ENCODE results near the gene PLEKHA6.

Gene PLEKHA6

GRCh38 chr1:204391629-204392028 lies 31.9 kb upstream of the PLEKHA6 start:
- intact Hi-C loops (cut with micrococcal nuclease): no loop called here
- H3K27ac Mint-ChIP-seq: no peak overlapping the region
- no peaks in the 10 kb centered on the region for H3K36me3 Mint-ChIP-seq (ENCODE audit: low read depth)
- no peaks in the 10 kb centered on the region for H3K4me1 Mint-ChIP-seq (ENCODE audit: low read depth)
- no peak overlapping the region for H3K4me3 Mint-ChIP-seq
- H3K27me3 Mint-ChIP-seq: peaks cover 4% of the 10 kb centered on the region
- H3K9me3 Mint-ChIP-seq: no peaks in the 10 kb centered on the region

- Mint-ChIP-seq H3K27me3 (peaks cover 4% of the 10 kb centered on the region), H3K9me3 (no peaks in the 10 kb centered on the region), H3K27ac (no peak overlapping the region), H3K4me1 (ENCODE audit: low read depth) (no peaks in the 10 kb centered on the region), H3K36me3 (ENCODE audit: low read depth) (no peaks in the 10 kb centered on the region), H3K4me3 (no peak overlapping the region)
- intact Hi-C loops (cut with micrococcal nuclease): no loop called here
Measured at GRCh38 chr1:204390751-204391466, 31.2 kb upstream of the PLEKHA6 start.

GRCh38 chr1:204385727-204386126 lies 26.0 kb upstream of the PLEKHA6 start:
- Mint-ChIP-seq H3K36me3 (ENCODE audit: low read depth) (no peaks in the 10 kb centered on the region), H3K27ac (no peak overlapping the region), H3K27me3 (no peaks in the 10 kb centered on the region), H3K4me1 (ENCODE audit: low read depth) (no peaks in the 10 kb centered on the region), H3K9me3 (no peaks in the 10 kb centered on the region), H3K4me3 (no peak overlapping the region)
- intact Hi-C loops (cut with micrococcal nuclease): no loop called here

- no peak overlapping the region for H3K27ac Mint-ChIP-seq
- intact Hi-C loops (cut with micrococcal nuclease): no loop called here
- H3K9me3 Mint-ChIP-seq: no peaks in the 10 kb centered on the region
- H3K27me3 Mint-ChIP-seq: peaks cover 8% of the 10 kb centered on the region
- no peaks in the 10 kb centered on the region for H3K36me3 Mint-ChIP-seq (ENCODE audit: low read depth)
- no peaks in the 10 kb centered on the region for H3K4me1 Mint-ChIP-seq (ENCODE audit: low read depth)
- H3K4me3 Mint-ChIP-seq: no peak overlapping the region
Measured at GRCh38 chr1:204384636-204385352, 25.1 kb upstream of the PLEKHA6 start.

GRCh38 chr1:204383163-204383904 lies 23.6 kb upstream of the PLEKHA6 start:
- H3K36me3 Mint-ChIP-seq (ENCODE audit: low read depth): no peaks in the 10 kb centered on the region
- peaks cover 19% of the 10 kb centered on the region for H3K27me3 Mint-ChIP-seq
- intact Hi-C loops (cut with micrococcal nuclease): no loop called here
- H3K4me3 Mint-ChIP-seq: no peak overlapping the region
- no peaks in the 10 kb centered on the region for H3K9me3 Mint-ChIP-seq
- H3K4me1 Mint-ChIP-seq (ENCODE audit: low read depth): peaks cover 2% of the 10 kb centered on the region
- no peak overlapping the region for H3K27ac Mint-ChIP-seq

GRCh38 chr1:204382714-204383083 lies 23.0 kb upstream of the PLEKHA6 start:
- Mint-ChIP-seq H3K27me3 (peaks cover 26% of the 10 kb centered on the region), H3K27ac (no peak overlapping the region), H3K9me3 (no peaks in the 10 kb centered on the region), H3K4me3 (no peak overlapping the region), H3K4me1 (ENCODE audit: low read depth) (peaks cover 8% of the 10 kb centered on the region), H3K36me3 (ENCODE audit: low read depth) (no peaks in the 10 kb centered on the region)
- intact Hi-C loops (cut with micrococcal nuclease): no loop called here

GRCh38 chr1:204380293-204380831 lies 20.6 kb upstream of the PLEKHA6 start:
- H3K9me3 Mint-ChIP-seq: no peaks in the 10 kb centered on the region
- peaks cover 21% of the 10 kb centered on the region for H3K4me1 Mint-ChIP-seq (ENCODE audit: low read depth)
- peaks cover 35% of the 10 kb centered on the region for H3K27me3 Mint-ChIP-seq
- no peak overlapping the region for H3K27ac Mint-ChIP-seq
- H3K4me3 Mint-ChIP-seq: no peak overlapping the region
- H3K36me3 Mint-ChIP-seq (ENCODE audit: low read depth): no peaks in the 10 kb centered on the region
- intact Hi-C loops (cut with micrococcal nuclease): no loop called here

GRCh38 chr1:204377800-204378668 lies 18.3 kb upstream of the PLEKHA6 start:
- Mint-ChIP-seq H3K36me3 (ENCODE audit: low read depth) (no peaks in the 10 kb centered on the region), H3K27ac (peak overlapping the region; percentile 66), H3K4me1 (ENCODE audit: low read depth) (peaks cover 21% of the 10 kb centered on the region), H3K9me3 (no peaks in the 10 kb centered on the region), H3K4me3 (peak overlapping the region; percentile 81), H3K27me3 (peaks cover 35% of the 10 kb centered on the region)
- intact Hi-C loops (cut with micrococcal nuclease): no loop called here

GRCh38 chr1:204376919-204377799 lies 17.4 kb upstream of the PLEKHA6 start:
- H3K9me3 Mint-ChIP-seq: no peaks in the 10 kb centered on the region
- H3K4me1 Mint-ChIP-seq (ENCODE audit: low read depth): peaks cover 21% of the 10 kb centered on the region
- intact Hi-C loops (cut with micrococcal nuclease): no loop called here
- peak overlapping the region; percentile 56 for H3K4me3 Mint-ChIP-seq
- H3K36me3 Mint-ChIP-seq (ENCODE audit: low read depth): no peaks in the 10 kb centered on the region
- no peak overlapping the region for H3K27ac Mint-ChIP-seq
- peaks cover 37% of the 10 kb centered on the region for H3K27me3 Mint-ChIP-seq

GRCh38 chr1:204376465-204376864 lies 16.7 kb upstream of the PLEKHA6 start:
- H3K27me3 Mint-ChIP-seq: peaks cover 42% of the 10 kb centered on the region

GRCh38 chr1:204373911-204374310 lies 14.2 kb upstream of the PLEKHA6 start:
- Mint-ChIP-seq H3K27me3 (peaks cover 35% of the 10 kb centered on the region), H3K27ac (no peak overlapping the region), H3K9me3 (no peaks in the 10 kb centered on the region), H3K4me3 (no peak overlapping the region), H3K4me1 (ENCODE audit: low read depth) (peaks cover 27% of the 10 kb centered on the region), H3K36me3 (ENCODE audit: low read depth) (no peaks in the 10 kb centered on the region)
- intact Hi-C loops (cut with micrococcal nuclease): no loop called here

More at GRCh38 chr1:204376465-204376864, 16.7 kb upstream of the PLEKHA6 start:
- H3K27ac Mint-ChIP-seq: no peak overlapping the region
- no peaks in the 10 kb centered on the region for H3K36me3 Mint-ChIP-seq (ENCODE audit: low read depth)
- H3K9me3 Mint-ChIP-seq: no peaks in the 10 kb centered on the region
- intact Hi-C loops (cut with micrococcal nuclease): no loop called here
- peaks cover 21% of the 10 kb centered on the region for H3K4me1 Mint-ChIP-seq (ENCODE audit: low read depth)
- H3K4me3 Mint-ChIP-seq: no peak overlapping the region

GRCh38 chr1:204370176-204370575 lies 10.4 kb upstream of the PLEKHA6 start:
- Mint-ChIP-seq H3K4me3 (no peak overlapping the region), H3K36me3 (ENCODE audit: low read depth) (no peaks in the 10 kb centered on the region), H3K27me3 (peaks cover 38% of the 10 kb centered on the region), H3K4me1 (ENCODE audit: low read depth) (peaks cover 12% of the 10 kb centered on the region), H3K9me3 (no peaks in the 10 kb centered on the region), H3K27ac (no peak overlapping the region)
- intact Hi-C loops (cut with micrococcal nuclease): no loop called here
